ENCODE results near the gene LY6G6C. TPM values are rescaled to one million over a fixed set of nuclear protein-coding genes. Genes with fewer than 3 reads are reported as not detected.

Gene LY6G6C
- total and polyA plus RNA-seq, 7 donors = 0.07 to 1.2 (median 1.2) TPM; not detected in 4

- H3K27ac ChIP-seq = peak overlapping the region; percentile 92 to 98 (median 94)
- TF ChIP-seq POLR2A (IDR thresholded peaks at IDR 0.05) (no peak), POLR2AphosphoS5 (IDR thresholded peaks at IDR 0.05) (peak in 2 of 4 donors; percentile 24 to 60)
- peaks cover 0 to 46% (median 40%) of the 10 kb centered on the region in 4 donors for H3K4me1 ChIP-seq
- intact Hi-C loops (cut with DNase I) = no loop called here
- H3K4me3 ChIP-seq = no peak overlapping the region
- DNase-seq = no peak
- WGBS, 2 donors = 2 to 9% methylated on average over 6 of the region's 6 CpGs
- peaks cover 6 to 9% (median 7%) of the 10 kb centered on the region in 4 donors for H3K36me3 ChIP-seq
- H3K27me3 ChIP-seq = no peaks in the 10 kb centered on the region
- H3K9me3 ChIP-seq = no peaks in the 10 kb centered on the region
Observed at GRCh38 chr6:31737991-31738979, 16.7 kb upstream of the LY6G6C start.

- TF ChIP-seq POLR2A (IDR thresholded peaks at IDR 0.05) = no peak
- no peak for TF ChIP-seq POLR2AphosphoS5 (IDR thresholded peaks at IDR 0.05)
- TF ChIP-seq EP300 (IDR thresholded peaks at IDR 0.05) = no peak
- no peak for TF ChIP-seq CTCF (IDR thresholded peaks at IDR 0.05)
Observed at GRCh38 chr6:31737315-31737990, 15.9 kb upstream of the LY6G6C start.

GRCh38 chr6:31736768-31737314 is 15.3 kb upstream of the LY6G6C start:
- Histone ChIP-seq H3K27me3 (no peaks in the 10 kb centered on the region), H3K4me3 (peak overlapping the region; percentile 64 to 76 (median 73)), H3K9me3 (no peaks in the 10 kb centered on the region), H3K4me1 (peaks cover 0 to 49% (median 40%) of the 10 kb centered on the region in 4 donors), H3K36me3 (peaks cover 17 to 23% (median 21%) of the 10 kb centered on the region in 4 donors), H3K27ac (peak overlapping the region; percentile 92 to 98 (median 94))
- DNase-seq = no peak
- WGBS, 2 donors = 15 to 20% methylated on average over 10 of the region's 10 CpGs
- TF ChIP-seq POLR2AphosphoS5 (IDR thresholded peaks at IDR 0.05) = no peak
- TF ChIP-seq EP300 (IDR thresholded peaks at IDR 0.05) = no peak
- no peak for TF ChIP-seq CTCF (IDR thresholded peaks at IDR 0.05)
- no peak for TF ChIP-seq POLR2A (IDR thresholded peaks at IDR 0.05)
- intact Hi-C loops (cut with DNase I) = no loop called here

More at GRCh38 chr6:31737315-31737990, 15.9 kb upstream of the LY6G6C start:
- intact Hi-C loops (cut with DNase I) = no loop called here
- Histone ChIP-seq H3K9me3 (no peaks in the 10 kb centered on the region), H3K27me3 (no peaks in the 10 kb centered on the region), H3K4me1 (peaks cover 0 to 49% (median 40%) of the 10 kb centered on the region in 4 donors), H3K4me3 (peak overlapping the region in 1 of 4 donors; percentile 64), H3K27ac (peak overlapping the region; percentile 92 to 98 (median 94)), H3K36me3 (peaks cover 13 to 17% (median 15%) of the 10 kb centered on the region in 4 donors)
- no peak for DNase-seq
- WGBS, 2 donors = 10 to 18% methylated on average over 7 of the region's 7 CpGs

- peak; percentile 95 for DNase-seq
- H3K4me3 ChIP-seq = peak within 1 kb of the TSS; percentile 64 to 76 (median 73)
- WGBS, 2 donors = 0 to 1% methylated on average over 24 of the region's 24 CpGs
- peaks cover 23 to 30% (median 27%) of the 10 kb centered on the region in 4 donors for H3K36me3 ChIP-seq
- peak within 1 kb of the TSS; percentile 92 to 98 (median 94) for H3K27ac ChIP-seq
- H3K4me1 ChIP-seq = peaks cover 0 to 49% (median 40%) of the 10 kb centered on the region in 4 donors
- TF ChIP-seq POLR2A (IDR thresholded peaks at IDR 0.05) (peak; percentile 88 to 97), POLR2AphosphoS5 (IDR thresholded peaks at IDR 0.05) (peak; percentile 97 to 98 (median 98)), EP300 (IDR thresholded peaks at IDR 0.05) (no peak)
- H3K9me3 ChIP-seq = no peaks in the 10 kb centered on the region
- no peaks in the 10 kb centered on the region for H3K27me3 ChIP-seq
- intact Hi-C loops (cut with DNase I) = no loop called here
Observed at GRCh38 chr6:31736021-31736767, 14.6 kb upstream of the LY6G6C start, which contains the start of gene CLIC1. Gene CLIC1 (minus strand): TSS chr6:31736530. CDS start chr6:31736300, 230 bp downstream.

Data from sigmoid colon (tissue), 7 donors.